Neural cell (in vitro differentiated cells): ENCODE data around the gene DYDC2. TPM values are rescaled to one million over a fixed set of nuclear protein-coding genes. Genes with fewer than 3 reads are reported as not detected.

ENCODE experiments used
- H2AFZ ChIP-seq: fragments of 200-600, 300-800 bp; sonication (generic), shearing (Covaris generic); 2 replicates; pipeline ENCODE4 v1.6.0; 2014; ENCODE audit warnings: low read depth, mild to moderate bottlenecking, antibody characterized with exemption, low read length, moderate library complexity
- H3F3A ChIP-seq: fragments of 200-600 bp; shearing (Covaris generic); 2 replicates; pipeline ENCODE4 v1.6.1; 2016; ENCODE audit warnings: mild to moderate bottlenecking, moderate library complexity, mixed read lengths, antibody characterized with exemption, low read length; ENCODE audit not compliant: insufficient read depth, poor library complexity, severe bottlenecking
- H3K27ac ChIP-seq: fragments of 200-600, 300-800 bp; sonication (generic), shearing (Covaris generic); 2 replicates; pipeline ENCODE4 v1.5.1; 2014; ENCODE audit warnings: mild to moderate bottlenecking, low read length, moderate library complexity
- H3K27me3 ChIP-seq: fragments of 300-800, 200-600 bp; sonication (generic), shearing (Covaris generic); 2 replicates; pipeline ENCODE4 v1.6.0; 2014; ENCODE audit warnings: mild to moderate bottlenecking, low read depth, low read length, moderate library complexity; ENCODE audit not compliant: insufficient read depth
- H3K36me3 ChIP-seq: fragments of 300-800, 200-600 bp; sonication (generic), shearing (Covaris generic); 2 replicates; pipeline ENCODE4 v1.5.1; 2014; ENCODE audit warnings: mild to moderate bottlenecking, antibody characterized with exemption, low read length, moderate library complexity; ENCODE audit not compliant: insufficient read depth
- H3K4me2 ChIP-seq: fragments of 300-800, 200-600 bp; sonication (generic), shearing (Covaris generic); 2 replicates; pipeline ENCODE4 v1.6.0; 2014; ENCODE audit warnings: mild to moderate bottlenecking, low read length
- H3K4me3 ChIP-seq: fragments of 300-800, 200-600 bp; sonication (generic), shearing (Covaris generic); 2 replicates; pipeline ENCODE4 v1.5.1; 2014; ENCODE audit warnings: mild to moderate bottlenecking, low read length, moderate library complexity
- H3K79me2 ChIP-seq: fragments of 200-600 bp; shearing (Covaris generic); replicated peaks from 2 replicates; pipeline ENCODE4 v1.6.0; 2014; ENCODE audit warnings: mild to moderate bottlenecking, low read length, moderate library complexity; ENCODE audit not compliant: insufficient read depth
- H3K9ac ChIP-seq: fragments of 300-800, 200-600 bp; sonication (generic), shearing (Covaris generic); 2 replicates; pipeline ENCODE4 v1.6.1; 2016; ENCODE audit warnings: mild to moderate bottlenecking, low read length, mixed read lengths
- H3K9me2 ChIP-seq: fragments of 200-600 bp; shearing (Covaris generic); 2 replicates; pipeline ENCODE4 v1.6.1; 2016; ENCODE audit warnings: mild to moderate bottlenecking, low read length, mixed read lengths; ENCODE audit not compliant: insufficient read depth
- H3K9me3 ChIP-seq: fragments of 200-600, 300-800 bp; sonication (generic), shearing (Covaris generic); 2 replicates; pipeline ENCODE4 v1.6.1; 2016; ENCODE audit warnings: mild to moderate bottlenecking, mixed run types, low read length, moderate library complexity, mixed read lengths
- H4K20me1 ChIP-seq: fragments of 200-600 bp; shearing (Covaris generic); 2 replicates; pipeline ENCODE4 v1.6.1; 2016; ENCODE audit warnings: mild to moderate bottlenecking, mixed run types; ENCODE audit not compliant: insufficient read depth
- CTCF ChIP-seq: fragments of 450-650 bp; IDR thresholded peaks from 2 replicates; pipeline ENCODE4 v1.5.1; 2014; ENCODE audit warnings: antibody characterized with exemption, mild to moderate bottlenecking, moderate library complexity; ENCODE audit not compliant: poor library complexity, severe bottlenecking
- EP300 ChIP-seq: fragments of 450-650 bp; conservative IDR thresholded peaks from 2 replicates; pipeline ENCODE4 v1.6.1; 2014; ENCODE audit warnings: antibody characterized with exemption, mild to moderate bottlenecking, moderate library complexity; ENCODE audit not compliant: poor library complexity, severe bottlenecking
- EZH2 ChIP-seq: fragments of 200-600, 300-800 bp; shearing (Covaris generic), sonication (generic); IDR thresholded peaks from 2 replicates; pipeline ENCODE4 v1.6.1; 2014; ENCODE audit warnings: antibody characterized with exemption, low read length, borderline replicate concordance, mild to moderate bottlenecking; ENCODE audit not compliant: insufficient read depth, poor library complexity, severe bottlenecking
- MXI1 ChIP-seq: fragments of 450-650 bp; conservative IDR thresholded peaks from 2 replicates; pipeline ENCODE4 v1.6.1; 2014; ENCODE audit warnings: antibody characterized with exemption, mild to moderate bottlenecking; ENCODE audit not compliant: poor library complexity, severe bottlenecking
- POLR2AphosphoS5 ChIP-seq: IDR thresholded peaks from 2 replicates; pipeline ENCODE4 v1.6.1; 2012
- RAD21 ChIP-seq: fragments of 450-650 bp; conservative IDR thresholded peaks from 2 replicates; pipeline ENCODE4 v1.6.1; 2014; ENCODE audit warnings: antibody characterized with exemption, mild to moderate bottlenecking, moderate library complexity
- REST ChIP-seq: IDR thresholded peaks from 2 replicates; pipeline ENCODE4 v1.6.1; 2012; ENCODE audit warnings: borderline replicate concordance
- SMC3 ChIP-seq: fragments of 450-650 bp; conservative IDR thresholded peaks from 2 replicates; pipeline ENCODE4 v1.6.1; 2014; ENCODE audit warnings: antibody characterized with exemption, mild to moderate bottlenecking, moderate library complexity; ENCODE audit not compliant: poor library complexity
- TAF1 ChIP-seq: IDR thresholded peaks from 2 replicates; pipeline ENCODE4 v1.6.1; 2012; ENCODE audit warnings: low read depth
- polyA plus RNA-seq: library from polyadenylated mRNA; depleted of rRNA; stranded (reverse); fragments of >200 nt; gene quantifications from 2 replicates; pipeline ENCODE4 v1.2.3, GENCODE V29; 2014

Gene DYDC2
- polyA plus RNA-seq, 1 donor from 2014 or later: 2.4 TPM

- H3K4me2 ChIP-seq: no peak overlapping the region
- TF ChIP-seq REST: no peak
- no peak for TF ChIP-seq MXI1
- no peak for TF ChIP-seq RAD21
- TF ChIP-seq CTCF: no peak
- TF ChIP-seq TAF1: no peak
- TF ChIP-seq EZH2: no peak
- TF ChIP-seq POLR2AphosphoS5: no peak
- no peak for TF ChIP-seq EP300
- TF ChIP-seq SMC3: no peak
Observed at GRCh38 chr10:80319318-80319717, 37.3 kb upstream of the DYDC2 start.

GRCh38 chr10:80319725-80320290, 36.8 kb upstream of the DYDC2 start:
- no peak overlapping the region for H2AFZ ChIP-seq
- H3K9me3 ChIP-seq: no peaks in the 10 kb centered on the region
- no peaks in the 10 kb centered on the region for H3K79me2 ChIP-seq
- no peaks in the 10 kb centered on the region for H4K20me1 ChIP-seq
- H3K4me2 ChIP-seq: no peak overlapping the region
- H3K27me3 ChIP-seq: no peaks in the 10 kb centered on the region
- H3K9me2 ChIP-seq: no peaks in the 10 kb centered on the region
- no peak overlapping the region for H3K9ac ChIP-seq
- no peak overlapping the region for H3K27ac ChIP-seq
- TF ChIP-seq RAD21: no peak
- TF ChIP-seq TAF1: no peak
- TF ChIP-seq EP300: no peak
- TF ChIP-seq EZH2: no peak
- no peak for TF ChIP-seq MXI1
- no peak for TF ChIP-seq REST
- TF ChIP-seq POLR2AphosphoS5: no peak
- TF ChIP-seq SMC3: no peak
- TF ChIP-seq CTCF: no peak
- H3K36me3 ChIP-seq: no peaks in the 10 kb centered on the region
- H3K4me3 ChIP-seq: no peak overlapping the region
- H3F3A ChIP-seq: no peaks in the 10 kb centered on the region

More at GRCh38 chr10:80319318-80319717, 37.3 kb upstream of the DYDC2 start:
- Histone ChIP-seq H3K9me3 (no peaks in the 10 kb centered on the region), H3K9ac (no peak overlapping the region), H3F3A (no peaks in the 10 kb centered on the region), H3K9me2 (no peaks in the 10 kb centered on the region), H3K4me3 (no peak overlapping the region), H3K27me3 (no peaks in the 10 kb centered on the region), H2AFZ (no peak overlapping the region), H3K79me2 (no peaks in the 10 kb centered on the region), H3K27ac (no peak overlapping the region), H4K20me1 (no peaks in the 10 kb centered on the region), H3K36me3 (no peaks in the 10 kb centered on the region)
